ENCODE data around the gene GGN.

DNA sequence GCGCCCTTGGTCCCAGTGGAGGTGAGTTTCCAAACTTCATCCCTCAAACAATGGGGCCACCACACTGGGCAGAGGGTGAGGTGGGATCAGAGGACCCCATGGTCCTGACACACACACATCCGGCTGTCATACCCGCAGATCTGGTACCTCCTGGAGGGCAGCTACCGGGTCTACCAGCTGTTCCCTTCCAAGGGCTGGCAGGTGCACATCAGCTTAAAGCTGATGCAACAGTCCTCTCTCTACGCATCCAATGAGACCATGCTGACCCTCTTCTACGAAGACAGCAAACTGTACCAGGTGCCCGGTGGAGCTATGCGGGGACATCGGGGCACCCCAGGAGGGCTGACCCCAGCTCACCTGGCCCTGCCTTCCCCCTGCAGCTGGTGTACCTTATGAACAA, 27.5 kb downstream of the GGN start:
- TF ChIP-seq POLR2A (IDR thresholded peaks at IDR 0.05; ENCODE audit: low read depth, low read length), result no peak
- TF ChIP-seq POLR2AphosphoS5 (IDR thresholded peaks at IDR 0.05; ENCODE audit: low read depth, low read length), result no peak
- TF ChIP-seq TAF1 (IDR thresholded peaks at IDR 0.05; ENCODE audit: low read depth, low read length), result no peak
- TF ChIP-seq SPI1 (IDR thresholded peaks at IDR 0.05; ENCODE audit: low read depth, low read length), result no peak
- TF ChIP-seq PAX5 (IDR thresholded peaks at IDR 0.05; ENCODE audit: insufficient read depth, low read length, severe bottlenecking), result no peak
- TF ChIP-seq POU2F2 (IDR thresholded peaks at IDR 0.05; ENCODE audit: low read depth, low read length), result no peak
